Naive B cell (primary cell): ENCODE data around the gene EMC6. TPM values are rescaled to one million over a fixed set of nuclear protein-coding genes. Genes with fewer than 3 reads are reported as not detected.

Experiments
- ATAC-seq, 2 donors: fragments of 150-1000 bp; cut with Tn5 transposase; 2 replicates each; pipeline ENCODE4 v1.10.0; 2021; ENCODE audit warnings: low read depth in 2 of 2, mild to moderate bottlenecking in 2 of 2, moderate library complexity in 2 of 2
- DNase-seq: peaks from one replicate; pipeline ENCODE4 v3.0.0; 2022
- H3K27ac Mint-ChIP-seq, 6 donors: one replicate each; pipeline ENCODE4 v1.8.0; 2020 to 2022; ENCODE audit warnings: mild to moderate bottlenecking in 6 of 6, mixed read lengths in 6 of 6, moderate library complexity in 5 of 6, inconsistent platforms in 2 of 6
- H3K27me3 Mint-ChIP-seq, 3 donors: one replicate each; pipeline ENCODE4 v1.8.0; 2021 to 2022; ENCODE audit warnings: mixed read lengths in 3 of 3, mild to moderate bottlenecking in 1 of 3
- H3K36me3 Mint-ChIP-seq, 2 donors: one replicate each; pipeline ENCODE4 v1.8.0; 2020 to 2022; ENCODE audit warnings: mixed read lengths in 2 of 2, inconsistent platforms in 1 of 2, mild to moderate bottlenecking in 1 of 2
- H3K4me1 Mint-ChIP-seq, 3 donors: one replicate each; pipeline ENCODE4 v1.8.0; 2020 to 2022; ENCODE audit warnings: mixed read lengths in 3 of 3, inconsistent platforms in 1 of 3, mild to moderate bottlenecking in 1 of 3, moderate library complexity in 1 of 3
- H3K4me3 Mint-ChIP-seq, 8 donors: one replicate each; pipeline ENCODE4 v1.8.0; 2020 to 2022; ENCODE audit warnings: mild to moderate bottlenecking in 8 of 8, mixed read lengths in 8 of 8, moderate library complexity in 8 of 8, inconsistent platforms in 2 of 8
- H3K9me3 Mint-ChIP-seq, 7 donors: one replicate each; pipeline ENCODE4 v1.8.0; 2020 to 2022; ENCODE audit warnings: mixed read lengths in 7 of 7, mild to moderate bottlenecking in 5 of 7, inconsistent platforms in 2 of 7, moderate library complexity in 1 of 7
- polyA plus RNA-seq, 6 donors: library from polyadenylated mRNA; unstranded; fragments of 300-500 nt; fragmentation: Illumina TruSeq; gene quantifications; one replicate each; pipeline ENCODE4 v1.2.3, GENCODE V29; 2021; ENCODE audit warnings: low read depth in 6 of 6

The EMC6 gene
- polyA plus RNA-seq, 6 donors from 2014 or later, result 38.9 to 83.4 (median 55.2) TPM

DNA sequence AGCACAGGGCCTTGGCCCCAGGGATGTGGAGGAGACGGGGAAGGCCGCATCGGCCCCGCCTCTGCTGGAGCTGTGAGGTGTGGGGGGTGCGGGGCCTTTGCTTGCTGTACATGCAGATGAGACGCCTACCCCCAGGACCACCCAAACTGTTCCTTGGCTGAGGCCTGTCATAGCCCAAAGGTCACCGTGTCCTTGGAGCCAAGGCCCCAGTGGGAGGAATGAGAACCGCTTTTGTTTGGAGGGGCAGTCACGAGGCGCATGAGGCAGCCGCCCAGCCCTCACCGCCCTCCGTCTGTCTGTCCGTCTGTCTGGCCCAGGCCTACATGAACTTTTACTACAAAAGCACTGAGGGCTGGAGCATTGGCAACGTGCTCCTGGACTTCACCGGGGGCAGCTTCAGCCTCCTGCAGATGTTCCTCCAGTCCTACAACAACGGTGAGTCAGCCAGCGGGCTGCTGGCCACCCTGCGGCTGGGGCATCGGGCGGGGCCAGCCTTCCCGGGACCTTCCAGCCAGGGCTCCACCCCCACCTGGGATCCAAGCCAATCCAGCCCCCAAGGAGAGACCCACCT lies 9.0 kb upstream of the EMC6 start:
- Mint-ChIP-seq H3K4me1 (peaks cover 0 to 5% (median 5%) of the 10 kb centered on the region in 3 donors), H3K9me3 (no peaks in the 10 kb centered on the region), H3K27me3 (no peaks in the 10 kb centered on the region), H3K27ac (peak overlapping the region in 2 of 6 donors; percentile 12 to 57), H3K4me3 (no peak overlapping the region), H3K36me3 (no peaks in the 10 kb centered on the region)
- no peak for DNase-seq
- no peak for ATAC-seq

DNA sequence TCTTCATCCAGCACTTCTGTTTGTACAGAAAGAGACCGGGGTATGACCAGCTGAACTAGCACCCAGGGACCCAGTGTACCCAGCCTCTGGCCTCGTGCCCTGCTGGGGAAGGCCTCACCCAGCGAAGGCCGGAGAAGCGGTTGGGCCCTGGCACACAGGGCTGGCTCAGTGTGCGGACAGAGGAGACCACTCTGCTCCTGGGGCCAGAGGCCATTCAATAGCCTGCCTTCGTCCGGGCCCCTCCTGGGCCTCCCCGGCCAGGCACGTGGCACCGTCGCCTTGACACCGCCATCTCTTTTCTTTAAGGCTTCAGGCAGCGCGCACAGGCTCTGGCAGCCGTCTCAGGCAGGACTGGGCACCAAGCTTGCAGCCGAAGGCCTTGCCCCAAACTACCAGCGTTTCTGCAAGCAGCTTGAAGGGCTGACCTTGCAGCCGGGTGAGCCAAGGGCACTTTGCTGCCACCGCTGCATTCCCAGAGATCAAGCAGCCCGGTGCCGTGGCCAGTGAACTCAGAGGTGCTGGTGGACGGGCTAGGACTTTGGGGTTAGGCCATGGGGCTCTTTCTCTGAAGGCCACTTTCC lies 8.2 kb upstream of the EMC6 start:
- Mint-ChIP-seq H3K9me3 (no peaks in the 10 kb centered on the region), H3K27ac (peak overlapping the region in 1 of 6 donors; percentile 27), H3K4me1 (peaks cover 0 to 5% (median 5%) of the 10 kb centered on the region in 3 donors), H3K36me3 (no peaks in the 10 kb centered on the region), H3K27me3 (no peaks in the 10 kb centered on the region), H3K4me3 (no peak overlapping the region)
- no peak for ATAC-seq
- DNase-seq, result no peak

- Mint-ChIP-seq H3K9me3 (no peaks in the 10 kb centered on the region), H3K4me1 (peaks cover 11 to 16% (median 15%) of the 10 kb centered on the region in 3 donors), H3K36me3 (no peaks in the 10 kb centered on the region), H3K27me3 (no peaks in the 10 kb centered on the region), H3K27ac (peak overlapping the region in 1 of 6 donors; percentile 71), H3K4me3 (no peak overlapping the region)
- DNase-seq, result no peak
- no peak for ATAC-seq
Observed at GRCh38 chr17:3663102-3664011, 5.3 kb upstream of the EMC6 start.

- Mint-ChIP-seq H3K9me3 (no peaks in the 10 kb centered on the region), H3K27ac (peak overlapping the region in 1 of 6 donors; percentile 84), H3K4me1 (peaks cover 15 to 26% (median 22%) of the 10 kb centered on the region in 3 donors), H3K36me3 (no peaks in the 10 kb centered on the region), H3K4me3 (peak overlapping the region in 5 of 8 donors; percentile 59 to 98 (median 78)), H3K27me3 (no peaks in the 10 kb centered on the region)
- DNase-seq (no peak), ATAC-seq (no peak)
Observed at GRCh38 chr17:3665834-3666233, 2.8 kb upstream of the EMC6 start.

- DNase-seq (no peak), ATAC-seq (no peak)
- Mint-ChIP-seq H3K9me3 (no peaks in the 10 kb centered on the region), H3K36me3 (no peaks in the 10 kb centered on the region), H3K4me1 (peaks cover 16 to 33% (median 24%) of the 10 kb centered on the region in 3 donors), H3K4me3 (peak overlapping the region in 7 of 8 donors; percentile 10 to 98 (median 79)), H3K27me3 (no peaks in the 10 kb centered on the region), H3K27ac (peak overlapping the region in 3 of 6 donors; percentile 26 to 84 (median 49))
Observed at GRCh38 chr17:3666516-3666915, 2.1 kb upstream of the EMC6 start.

DNA sequence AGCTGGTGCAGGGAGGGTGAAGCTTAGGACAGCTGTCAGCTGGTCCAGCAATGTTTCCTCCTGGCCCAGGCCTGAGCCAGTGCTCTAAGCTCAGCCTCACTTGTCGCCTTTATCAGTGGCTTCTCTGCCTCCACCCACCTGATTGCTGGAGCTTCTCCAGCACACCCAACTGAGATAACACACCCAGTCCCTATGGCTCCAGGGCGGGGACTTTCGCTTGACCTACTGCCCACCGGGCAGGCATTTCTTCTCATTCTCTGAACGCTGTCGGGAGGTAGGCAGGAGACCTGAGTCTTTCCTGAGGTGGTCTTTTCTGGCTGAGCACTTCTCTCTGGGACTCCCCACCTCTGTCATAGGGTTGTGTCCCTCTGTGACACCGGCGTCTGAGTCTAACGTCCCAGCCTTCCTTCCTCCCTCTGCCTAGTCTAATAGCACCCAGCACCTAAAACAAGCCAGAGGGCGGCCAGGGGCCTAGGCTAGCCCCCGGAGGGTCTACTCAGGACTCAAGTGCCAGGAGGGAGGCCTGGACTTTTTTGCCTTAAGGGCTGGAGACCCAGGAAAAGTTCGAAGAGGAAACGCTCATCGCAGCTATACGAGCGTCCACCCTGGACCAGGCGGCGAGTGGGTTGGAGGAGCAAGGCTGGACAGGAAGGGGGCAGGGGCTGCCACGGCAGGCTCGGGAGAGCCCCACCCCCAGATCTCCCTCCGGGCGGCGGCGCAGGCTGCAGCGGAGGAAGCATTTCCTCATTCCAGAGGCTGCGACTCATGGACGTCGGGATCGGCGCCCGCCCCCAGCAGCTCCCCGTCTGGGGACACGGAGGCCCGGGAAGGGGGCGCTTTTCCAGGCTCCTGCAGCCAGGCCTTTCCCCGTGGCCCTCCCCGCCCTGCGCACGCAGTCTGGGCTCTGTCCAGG lies 990 bp upstream of the EMC6 start:
- Mint-ChIP-seq H3K4me1 (peaks cover 20 to 40% (median 33%) of the 10 kb centered on the region in 3 donors), H3K27me3 (no peaks in the 10 kb centered on the region), H3K9me3 (no peaks in the 10 kb centered on the region), H3K36me3 (no peaks in the 10 kb centered on the region), H3K4me3 (peak overlapping the region; percentile 81 to 98 (median 93)), H3K27ac (peak overlapping the region in 4 of 6 donors; percentile 67 to 77 (median 71))
- DNase-seq (no peak), ATAC-seq (no peak)

- Mint-ChIP-seq H3K27ac (peak overlapping the region in 5 of 6 donors; percentile 91 to 96 (median 95)), H3K4me3 (peak overlapping the region; percentile 91 to 98 (median 94)), H3K9me3 (no peaks in the 10 kb centered on the region), H3K27me3 (no peaks in the 10 kb centered on the region), H3K36me3 (no peaks in the 10 kb centered on the region), H3K4me1 (peaks cover 20 to 41% (median 40%) of the 10 kb centered on the region in 3 donors)
- no peak for ATAC-seq
- no peak for DNase-seq
Observed at GRCh38 chr17:3669085-3669347, 404 bp downstream of the EMC6 start.

- Mint-ChIP-seq H3K27me3 (no peaks in the 10 kb centered on the region), H3K36me3 (no peaks in the 10 kb centered on the region), H3K4me3 (peak overlapping the region; percentile 91 to 98 (median 94)), H3K27ac (peak overlapping the region; percentile 84 to 96 (median 93)), H3K4me1 (peaks cover 20 to 45% (median 42%) of the 10 kb centered on the region in 3 donors), H3K9me3 (no peaks in the 10 kb centered on the region)
- DNase-seq (no peak), ATAC-seq (no peak)
Observed at GRCh38 chr17:3669548-3669947, 936 bp downstream of the EMC6 start.

DNA sequence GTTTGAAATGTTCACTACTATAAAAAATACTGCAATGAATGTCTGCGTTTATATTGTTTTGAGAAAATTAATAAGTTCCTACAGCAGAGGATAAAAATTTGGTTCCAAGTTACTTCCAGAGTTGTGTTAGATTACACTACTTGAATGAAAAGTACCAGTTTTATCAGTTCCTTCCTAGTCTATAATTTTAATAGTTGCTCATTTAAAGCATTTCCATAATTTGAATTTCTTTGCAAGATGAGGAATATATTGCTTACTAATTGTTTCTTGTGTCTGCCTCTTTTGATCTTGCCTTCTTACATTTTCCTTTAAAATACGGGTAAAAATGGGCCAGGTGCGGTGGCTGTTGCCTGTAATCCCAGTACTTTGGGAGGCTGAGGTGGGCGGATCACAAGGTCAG lies 4.0 kb downstream of the EMC6 start:
- no peak for ATAC-seq
- no peaks in the 10 kb centered on the region for H3K27me3 Mint-ChIP-seq
- peaks cover 11 to 39% (median 39%) of the 10 kb centered on the region in 3 donors for H3K4me1 Mint-ChIP-seq
- no peaks in the 10 kb centered on the region for H3K9me3 Mint-ChIP-seq
- no peak for DNase-seq
- H3K27ac Mint-ChIP-seq, result peak overlapping the region in 3 of 6 donors; percentile 60 to 87 (median 63)
- peak overlapping the region in 2 of 8 donors; percentile 59 to 98 for H3K4me3 Mint-ChIP-seq
- no peaks in the 10 kb centered on the region for H3K36me3 Mint-ChIP-seq

DNA sequence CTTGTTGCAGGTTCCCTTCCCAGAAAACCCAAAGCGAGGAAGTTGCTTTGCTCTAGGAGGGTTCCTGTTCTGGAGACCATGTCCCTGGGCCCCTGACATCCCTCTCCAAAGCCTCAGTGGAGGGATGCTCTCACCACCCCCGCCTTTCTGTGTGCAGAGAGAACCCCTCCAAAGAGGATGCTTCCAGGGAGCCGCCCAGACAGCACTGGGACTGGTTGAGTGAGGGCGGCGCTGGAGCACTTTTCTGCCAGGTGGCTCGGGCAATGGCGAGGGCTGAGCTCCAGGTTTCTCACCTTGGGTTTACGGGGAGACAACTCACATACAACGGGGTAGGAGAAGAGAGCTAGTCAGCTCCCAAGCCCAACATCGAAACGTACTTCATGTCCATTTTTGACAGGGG lies 7.3 kb downstream of the EMC6 start:
- Mint-ChIP-seq H3K4me1 (peaks cover 7 to 39% (median 36%) of the 10 kb centered on the region in 3 donors), H3K36me3 (no peaks in the 10 kb centered on the region), H3K27ac (peak overlapping the region in 2 of 6 donors; percentile 22 to 66), H3K9me3 (no peaks in the 10 kb centered on the region), H3K27me3 (no peaks in the 10 kb centered on the region), H3K4me3 (peak overlapping the region in 1 of 8 donors; percentile 54)
- no peak for ATAC-seq
- no peak for DNase-seq

GRCh38 chr17:3678095-3678820 lies 9.6 kb downstream of the EMC6 start:
- Mint-ChIP-seq H3K27ac (peak overlapping the region in 2 of 6 donors; percentile 29 to 69), H3K9me3 (no peaks in the 10 kb centered on the region), H3K4me1 (peaks cover 18 to 46% (median 38%) of the 10 kb centered on the region in 3 donors), H3K4me3 (no peak overlapping the region), H3K36me3 (no peaks in the 10 kb centered on the region), H3K27me3 (no peaks in the 10 kb centered on the region)
- ATAC-seq (no peak), DNase-seq (no peak)

GRCh38 chr17:3678821-3679530 lies 10.4 kb downstream of the EMC6 start:
- DNase-seq, result no peak
- H3K36me3 Mint-ChIP-seq, result no peaks in the 10 kb centered on the region
- no peak for ATAC-seq
- no peak overlapping the region for H3K4me3 Mint-ChIP-seq
- peaks cover 21 to 53% (median 44%) of the 10 kb centered on the region in 3 donors for H3K4me1 Mint-ChIP-seq
- no peaks in the 10 kb centered on the region for H3K9me3 Mint-ChIP-seq
- no peaks in the 10 kb centered on the region for H3K27me3 Mint-ChIP-seq
- H3K27ac Mint-ChIP-seq, result peak overlapping the region in 2 of 6 donors; percentile 29 to 71
